Astrocyte (in vitro differentiated cells and primary cell): ENCODE measurements around the gene WDR33. TPM values are rescaled to one million over a fixed set of nuclear protein-coding genes. Genes with fewer than 3 reads are reported as not detected.
A peak's percentile ranks its signal among the peaks of the same experiment; 100 is the strongest.

Experiments
- DNase-seq: peaks from one replicate; pipeline ENCODE4 v3.0.0-alpha.2; 2010; ENCODE audit warnings: low read depth
- FAIRE-seq: peaks from 2 replicates; lab custom pipeline; 2011; peaks lifted over from hg19 to GRCh38; lab: Jason Lieb, UNC
- H2AFZ ChIP-seq: 2 replicates; pipeline ENCODE4 v1.6.0; 2012; ENCODE audit warnings: low read depth, low read length, inconsistent platforms
- H3K27ac ChIP-seq: 2 replicates; pipeline ENCODE4 v1.5.1; 2011; ENCODE audit warnings: low read depth, low read length, inconsistent platforms
- H3K27me3 ChIP-seq: 2 replicates; pipeline ENCODE4 v1.6.0; 2011; ENCODE audit warnings: low read length, inconsistent platforms; ENCODE audit not compliant: insufficient read depth
- H3K36me3 ChIP-seq: 2 replicates; pipeline ENCODE4 v1.5.1; 2011; ENCODE audit warnings: low read length, inconsistent platforms; ENCODE audit not compliant: insufficient read depth
- H3K4me1 ChIP-seq: 2 replicates; pipeline ENCODE4 v1.5.1; 2011; ENCODE audit warnings: low read length, inconsistent platforms; ENCODE audit not compliant: insufficient read depth
- H3K4me2 ChIP-seq: 2 replicates; pipeline ENCODE4 v1.6.0; 2012; ENCODE audit warnings: low read length, inconsistent platforms
- H3K4me3 ChIP-seq: 2 replicates; pipeline ENCODE4 v1.5.1; 2011; ENCODE audit warnings: low read depth, mild to moderate bottlenecking, low read length, inconsistent platforms; ENCODE audit not compliant: insufficient read depth
- H3K79me2 ChIP-seq: 2 replicates; pipeline ENCODE4 v1.6.0; 2012; ENCODE audit warnings: mild to moderate bottlenecking, low read length, inconsistent platforms; ENCODE audit not compliant: insufficient read depth
- H3K9ac ChIP-seq: 2 replicates; pipeline ENCODE4 v1.6.0; 2012; ENCODE audit warnings: mild to moderate bottlenecking, low read length, inconsistent platforms
- H3K9me3 ChIP-seq: 2 replicates; pipeline ENCODE4 v1.5.1; 2012; ENCODE audit warnings: low read depth, mild to moderate bottlenecking, low read length, inconsistent platforms; ENCODE audit not compliant: insufficient read depth
- H4K20me1 ChIP-seq: 2 replicates; pipeline ENCODE4 v1.6.0; 2012; ENCODE audit warnings: low read length, inconsistent platforms; ENCODE audit not compliant: insufficient read depth
- H3K27ac Mint-ChIP-seq: one replicate; pipeline ENCODE4 v1.8.0; 2021; ENCODE audit warnings: mild to moderate bottlenecking, mixed read lengths; ENCODE audit not compliant: unreplicated experiment
- H3K27me3 Mint-ChIP-seq: one replicate; pipeline ENCODE4 v1.8.0; 2021; ENCODE audit warnings: low read depth, mixed read lengths; ENCODE audit not compliant: unreplicated experiment
- H3K36me3 Mint-ChIP-seq: one replicate; pipeline ENCODE4 v1.8.0; 2021; ENCODE audit warnings: low read depth, mixed read lengths; ENCODE audit not compliant: unreplicated experiment
- H3K4me1 Mint-ChIP-seq: one replicate; pipeline ENCODE4 v1.8.0; 2021; ENCODE audit warnings: low read depth, mixed read lengths; ENCODE audit not compliant: unreplicated experiment
- H3K4me3 Mint-ChIP-seq: one replicate; pipeline ENCODE4 v1.8.0; 2021; ENCODE audit warnings: mild to moderate bottlenecking, moderate library complexity, mixed read lengths; ENCODE audit not compliant: unreplicated experiment
- H3K9me3 Mint-ChIP-seq: one replicate; pipeline ENCODE4 v1.8.0; 2021; ENCODE audit warnings: mild to moderate bottlenecking, mixed read lengths; ENCODE audit not compliant: unreplicated experiment
- CTCF ChIP-seq: IDR thresholded peaks from 2 replicates; pipeline ENCODE4 v1.5.1; 2011; ENCODE audit warnings: low read depth, mild to moderate bottlenecking, inconsistent platforms, low read length, moderate library complexity; ENCODE audit not compliant: insufficient read depth
- EZH2 ChIP-seq: IDR thresholded peaks from 2 replicates; pipeline ENCODE4 v1.6.1; 2012; ENCODE audit warnings: mild to moderate bottlenecking, low read length, inconsistent platforms; ENCODE audit not compliant: insufficient read depth
- total RNA-seq: library from RNA; stranded (reverse); gene quantifications from 2 replicates; pipeline ENCODE4 v1.2.1, GENCODE V29; 2021

Gene WDR33
- total RNA-seq, 1 donor from 2014 or later: 40.9 TPM

- peak overlapping the region; percentile 92 for H3K4me3 Mint-ChIP-seq
- Histone ChIP-seq H3K9me3 (no peaks in the 10 kb centered on the region), H3K4me1 (no peaks in the 10 kb centered on the region), H3K36me3 (peaks cover 2% of the 10 kb centered on the region), H3K4me2 (peak overlapping the region; percentile 86), H3K9ac (peak overlapping the region; percentile 89), H3K79me2 (peaks cover 56% of the 10 kb centered on the region), H3K27me3 (no peaks in the 10 kb centered on the region), H3K27ac (peak overlapping the region; percentile 75), H3K4me3 (peak overlapping the region; percentile 91), H4K20me1 (peaks cover 54% of the 10 kb centered on the region), H2AFZ (peak overlapping the region; percentile 95)
- H3K36me3 Mint-ChIP-seq: no peaks in the 10 kb centered on the region
- FAIRE-seq (no peak), DNase-seq (no peak)
- no peak for TF ChIP-seq EZH2
- TF ChIP-seq CTCF: no peak
- H3K9me3 Mint-ChIP-seq: no peaks in the 10 kb centered on the region
- H3K27ac Mint-ChIP-seq: no peak overlapping the region
- H3K27me3 Mint-ChIP-seq: no peaks in the 10 kb centered on the region
- peaks cover 28% of the 10 kb centered on the region for H3K4me1 Mint-ChIP-seq
Observed at GRCh38 chr2:127857265-127857808, 46.4 kb upstream of the WDR33 start.

- no peaks in the 10 kb centered on the region for H3K27me3 ChIP-seq
- Mint-ChIP-seq H3K4me1 (peaks cover 17% of the 10 kb centered on the region), H3K27ac (no peak overlapping the region), H3K36me3 (peaks cover 4% of the 10 kb centered on the region), H3K4me3 (no peak overlapping the region), H3K9me3 (no peaks in the 10 kb centered on the region), H3K27me3 (no peaks in the 10 kb centered on the region)
- peaks cover 13% of the 10 kb centered on the region for H3K36me3 ChIP-seq
- H3K9ac ChIP-seq: no peak overlapping the region
- no peak overlapping the region for H2AFZ ChIP-seq
- TF ChIP-seq CTCF: no peak
- TF ChIP-seq EZH2: no peak
- H3K27ac ChIP-seq: no peak overlapping the region
- DNase-seq (no peak), FAIRE-seq (no peak)
- peaks cover 80% of the 10 kb centered on the region for H3K79me2 ChIP-seq
- H3K9me3 ChIP-seq: no peaks in the 10 kb centered on the region
- peaks cover 64% of the 10 kb centered on the region for H4K20me1 ChIP-seq
- H3K4me2 ChIP-seq: no peak overlapping the region
- H3K4me1 ChIP-seq: no peaks in the 10 kb centered on the region
- H3K4me3 ChIP-seq: no peak overlapping the region
Observed at GRCh38 chr2:127853671-127854070, 42.7 kb upstream of the WDR33 start.

GRCh38 chr2:127852388-127852787 lies 41.4 kb upstream of the WDR33 start:
- no peaks in the 10 kb centered on the region for H3K4me1 ChIP-seq
- no peaks in the 10 kb centered on the region for H3K9me3 Mint-ChIP-seq
- H3K9ac ChIP-seq: no peak overlapping the region
- H3K36me3 Mint-ChIP-seq: peaks cover 8% of the 10 kb centered on the region
- H3K79me2 ChIP-seq: peaks cover 75% of the 10 kb centered on the region
- H2AFZ ChIP-seq: no peak overlapping the region
- H4K20me1 ChIP-seq: peaks cover 64% of the 10 kb centered on the region
- TF ChIP-seq EZH2: no peak
- TF ChIP-seq CTCF: no peak
- H3K4me1 Mint-ChIP-seq: peaks cover 17% of the 10 kb centered on the region
- no peak overlapping the region for H3K27ac ChIP-seq
- FAIRE-seq: no peak
- no peaks in the 10 kb centered on the region for H3K27me3 ChIP-seq
- no peak overlapping the region for H3K4me2 ChIP-seq
- H3K36me3 ChIP-seq: peaks cover 20% of the 10 kb centered on the region
- no peak overlapping the region for H3K4me3 ChIP-seq
- no peaks in the 10 kb centered on the region for H3K27me3 Mint-ChIP-seq
- no peaks in the 10 kb centered on the region for H3K9me3 ChIP-seq
- no peak overlapping the region for H3K4me3 Mint-ChIP-seq
- no peak overlapping the region for H3K27ac Mint-ChIP-seq
- DNase-seq: no peak
